HS-27A (cell line): ENCODE measurements around the gene PTBP3.
A peak's percentile ranks its signal among the peaks of the same experiment; 100 is the strongest.
"Not testable (repeated sequence)": the region's sequence is repeated elsewhere in the genome, so short reads cannot be mapped to it uniquely, and the experiment has no call there.

Experiments
- DNase-seq: peaks from one replicate; pipeline ENCODE4 v3.0.0-alpha.2; 2012; ENCODE audit warnings: low read depth, missing footprints

The PTBP3 gene, protein sequence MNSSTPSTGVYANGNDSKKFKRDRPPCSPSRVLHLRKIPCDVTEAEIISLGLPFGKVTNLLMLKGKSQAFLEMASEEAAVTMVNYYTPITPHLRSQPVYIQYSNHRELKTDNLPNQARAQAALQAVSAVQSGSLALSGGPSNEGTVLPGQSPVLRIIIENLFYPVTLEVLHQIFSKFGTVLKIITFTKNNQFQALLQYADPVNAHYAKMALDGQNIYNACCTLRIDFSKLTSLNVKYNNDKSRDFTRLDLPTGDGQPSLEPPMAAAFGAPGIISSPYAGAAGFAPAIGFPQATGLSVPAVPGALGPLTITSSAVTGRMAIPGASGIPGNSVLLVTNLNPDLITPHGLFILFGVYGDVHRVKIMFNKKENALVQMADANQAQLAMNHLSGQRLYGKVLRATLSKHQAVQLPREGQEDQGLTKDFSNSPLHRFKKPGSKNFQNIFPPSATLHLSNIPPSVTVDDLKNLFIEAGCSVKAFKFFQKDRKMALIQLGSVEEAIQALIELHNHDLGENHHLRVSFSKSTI

DNA sequence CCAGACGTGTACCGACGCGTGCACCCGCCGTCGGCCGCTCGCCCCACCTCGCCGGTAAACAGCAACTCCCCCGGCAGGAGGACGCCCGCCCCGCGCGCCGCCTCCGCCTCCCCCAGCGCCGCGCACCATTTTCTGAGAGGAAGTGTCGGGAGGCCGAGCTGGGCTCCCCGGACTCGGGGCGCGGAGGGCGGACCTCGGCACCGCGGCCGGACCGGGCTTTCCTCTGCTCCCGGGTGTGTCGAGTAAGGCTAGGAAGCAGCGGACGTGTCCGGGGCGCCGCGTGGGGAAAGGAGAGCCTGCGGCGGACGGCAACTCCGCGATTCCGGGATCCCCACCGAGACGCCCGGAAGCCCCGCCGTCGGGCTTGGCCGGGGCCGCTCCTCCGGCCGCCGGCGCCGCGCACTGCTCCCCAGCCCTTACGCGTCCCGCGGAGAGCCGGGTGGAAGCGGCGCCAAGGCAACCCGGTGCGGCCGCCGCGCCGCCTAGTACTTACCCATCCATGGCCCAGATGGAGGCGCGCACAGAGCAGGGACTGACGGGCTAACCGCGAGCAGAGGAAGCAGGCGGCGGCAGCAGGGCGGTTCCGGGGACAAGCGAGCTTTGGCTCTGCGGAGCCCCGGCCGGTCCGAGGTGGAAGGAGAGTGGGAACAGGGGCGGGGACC, at the start of gene PTBP3:
Gene PTBP3, minus strand, starts transcription at position 643 of the 662 bp plus-strand sequence. CDS start 35,754 bp downstream, outside the sequence.
- no peak for DNase-seq

DNA sequence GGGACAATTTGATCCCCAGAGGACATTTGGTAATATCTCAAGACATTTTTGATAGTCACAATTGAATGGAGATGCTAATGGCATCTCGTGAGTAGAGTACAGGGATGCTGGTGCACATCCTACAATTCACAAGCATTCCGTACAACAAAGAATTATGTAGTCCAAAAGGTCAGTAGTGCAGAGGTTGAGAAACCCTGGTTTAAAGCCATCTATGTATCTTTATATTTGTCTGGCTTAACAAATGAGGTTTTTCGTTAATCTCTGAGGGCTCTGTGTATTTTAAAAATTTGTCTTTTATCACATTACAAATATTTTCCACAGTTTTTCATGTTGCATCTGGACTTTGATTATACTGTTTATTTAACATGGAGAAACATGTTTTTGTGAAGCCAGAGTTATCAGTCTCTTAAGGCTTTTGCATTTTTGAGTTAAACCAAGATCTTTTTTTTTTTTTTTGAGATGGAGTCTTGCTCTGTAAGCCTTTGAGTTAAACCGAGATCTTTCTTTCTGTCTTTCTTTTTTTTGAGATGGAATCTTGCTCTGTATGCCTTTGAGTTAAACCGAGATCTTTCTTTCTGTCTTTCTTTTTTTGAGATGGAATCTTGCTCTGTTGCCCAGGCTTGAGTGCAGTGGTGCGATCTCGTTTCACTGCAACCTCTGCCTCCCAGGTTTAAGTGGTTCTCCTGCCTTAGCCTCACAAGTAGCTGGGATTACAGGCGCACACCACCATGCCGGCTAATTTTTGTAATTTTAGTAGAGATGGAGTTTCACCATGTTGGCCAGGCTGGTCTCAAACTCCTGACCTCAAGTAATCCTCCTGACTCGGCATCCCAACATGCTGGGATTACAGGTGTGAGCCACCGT, 49.3 kb upstream of the PTBP3 start:
- no peak for DNase-seq

DNA sequence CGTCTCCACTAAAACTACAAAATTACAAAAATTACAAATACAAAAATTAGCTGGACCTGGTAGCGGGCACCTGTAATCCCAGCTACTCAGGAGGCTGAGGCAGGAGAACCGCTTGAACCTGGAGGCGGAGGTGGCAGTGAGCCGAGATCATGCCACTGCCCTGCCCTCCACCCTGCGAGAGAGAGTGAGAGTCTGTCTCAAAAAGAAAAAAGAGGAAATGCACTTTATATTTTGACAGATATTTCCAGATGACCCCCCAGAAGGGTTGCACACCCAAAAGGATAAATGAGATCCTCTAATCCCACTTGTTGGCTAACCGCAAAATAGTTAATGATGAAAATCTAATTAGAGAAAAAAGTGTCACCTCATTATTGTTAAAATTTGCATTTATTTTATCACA, 48.6 kb upstream of the PTBP3 start:
- DNase-seq: no peak

DNA sequence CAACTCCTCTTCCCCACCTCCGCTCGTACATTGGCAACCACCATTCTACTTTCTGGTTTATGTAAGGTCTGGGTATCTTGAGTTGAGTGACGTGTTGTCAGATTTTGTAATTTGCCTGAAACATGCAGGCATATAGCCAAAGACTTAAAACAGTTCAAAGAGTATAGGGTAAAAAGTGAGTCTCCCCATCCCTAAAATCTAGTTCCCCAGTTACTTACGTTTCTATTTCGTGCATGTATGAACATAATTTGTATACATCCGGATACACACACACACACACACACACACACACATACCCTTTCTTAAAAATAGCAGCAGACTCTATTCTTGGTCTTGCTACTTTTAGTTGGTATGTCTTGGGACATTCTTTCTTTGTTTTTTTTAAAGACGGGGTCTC, 47.4 kb upstream of the PTBP3 start:
- no peak for DNase-seq

DNA sequence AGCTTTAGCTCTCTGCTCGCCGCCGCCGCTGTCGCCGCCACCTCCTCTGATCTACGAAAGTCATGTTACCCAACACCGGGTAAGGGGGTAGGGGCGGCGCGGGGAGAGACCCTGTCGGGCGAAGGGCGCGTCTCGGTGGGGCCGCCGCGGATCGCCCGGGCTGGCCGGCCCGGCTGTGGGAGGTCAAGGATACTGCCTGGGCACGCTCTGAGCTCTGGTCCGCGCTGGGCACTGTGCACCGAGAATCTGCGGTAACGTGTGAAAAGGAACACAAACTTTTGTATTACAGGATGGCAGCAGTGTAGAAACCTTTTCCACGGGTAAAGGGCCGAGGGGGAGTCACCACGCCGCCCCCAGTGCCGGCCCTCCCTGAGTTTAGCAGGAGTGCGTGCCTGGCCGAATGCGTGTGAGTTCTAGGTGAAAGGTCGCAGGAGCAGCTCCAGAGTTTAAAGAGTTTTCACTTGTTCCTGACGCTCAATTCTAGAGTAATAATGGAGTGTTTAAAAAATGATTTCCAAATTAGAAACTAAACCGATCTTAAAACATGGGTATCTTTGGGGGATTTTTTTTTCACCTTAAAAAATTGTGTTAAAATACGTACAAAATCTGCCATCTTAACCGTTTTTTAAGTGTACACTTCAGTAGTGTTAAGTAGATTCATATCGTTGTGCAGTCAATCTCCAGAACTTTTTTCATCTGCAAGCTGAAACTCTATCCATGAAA, 46.8 kb upstream of the PTBP3 start, which contains the start of gene HSDL2:
Gene HSDL2, plus strand, starts transcription at position 7 of the 723 bp plus-strand sequence. Its CDS starts 56 bp downstream, at position 63.
- DNase-seq: peak; percentile 27

DNA sequence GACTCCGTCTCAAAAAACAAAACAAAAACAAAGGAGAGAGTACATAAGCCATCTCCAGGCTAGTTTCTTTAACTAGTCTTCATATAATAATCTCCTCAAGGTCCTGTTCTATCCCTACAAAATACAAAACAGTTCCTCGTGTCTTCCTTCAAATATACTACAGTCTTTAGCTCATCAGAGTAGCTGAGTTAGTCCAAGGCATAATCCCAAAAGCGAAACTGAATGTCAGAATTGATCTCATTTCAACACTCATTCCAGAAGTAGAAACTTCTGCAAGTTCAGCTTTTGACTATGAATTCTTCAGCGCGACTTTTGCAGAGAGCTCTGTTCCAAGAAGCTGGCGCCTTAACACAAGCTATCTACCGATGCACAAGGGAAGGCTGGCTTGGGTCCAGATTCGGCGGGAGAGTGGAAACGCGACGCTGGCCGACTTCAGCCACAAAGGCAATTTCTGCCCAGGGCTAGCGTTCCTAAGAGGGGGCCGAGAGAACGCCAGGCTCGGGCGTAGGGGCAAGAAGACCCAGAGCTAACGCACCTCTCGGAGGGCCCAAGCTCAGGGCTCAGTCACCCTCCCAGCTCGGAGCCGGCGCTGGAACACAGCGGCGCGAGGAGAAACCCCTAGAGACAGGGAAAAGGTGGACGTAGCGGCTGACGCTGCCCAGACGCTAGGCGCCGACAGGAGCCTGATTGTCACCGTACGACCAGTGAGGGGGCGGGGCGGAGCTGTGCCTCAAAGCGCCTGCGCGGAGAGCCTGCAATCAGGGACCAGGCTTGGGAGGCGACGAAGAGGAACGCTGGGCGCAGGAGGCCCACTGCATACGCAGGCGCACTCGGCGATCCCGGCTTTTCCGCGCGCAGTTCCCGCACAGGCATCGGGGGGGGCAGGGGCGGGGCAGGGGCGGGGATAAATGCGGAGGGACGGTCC, 46.0 kb upstream of the PTBP3 start:
- DNase-seq: peak; percentile 94

DNA sequence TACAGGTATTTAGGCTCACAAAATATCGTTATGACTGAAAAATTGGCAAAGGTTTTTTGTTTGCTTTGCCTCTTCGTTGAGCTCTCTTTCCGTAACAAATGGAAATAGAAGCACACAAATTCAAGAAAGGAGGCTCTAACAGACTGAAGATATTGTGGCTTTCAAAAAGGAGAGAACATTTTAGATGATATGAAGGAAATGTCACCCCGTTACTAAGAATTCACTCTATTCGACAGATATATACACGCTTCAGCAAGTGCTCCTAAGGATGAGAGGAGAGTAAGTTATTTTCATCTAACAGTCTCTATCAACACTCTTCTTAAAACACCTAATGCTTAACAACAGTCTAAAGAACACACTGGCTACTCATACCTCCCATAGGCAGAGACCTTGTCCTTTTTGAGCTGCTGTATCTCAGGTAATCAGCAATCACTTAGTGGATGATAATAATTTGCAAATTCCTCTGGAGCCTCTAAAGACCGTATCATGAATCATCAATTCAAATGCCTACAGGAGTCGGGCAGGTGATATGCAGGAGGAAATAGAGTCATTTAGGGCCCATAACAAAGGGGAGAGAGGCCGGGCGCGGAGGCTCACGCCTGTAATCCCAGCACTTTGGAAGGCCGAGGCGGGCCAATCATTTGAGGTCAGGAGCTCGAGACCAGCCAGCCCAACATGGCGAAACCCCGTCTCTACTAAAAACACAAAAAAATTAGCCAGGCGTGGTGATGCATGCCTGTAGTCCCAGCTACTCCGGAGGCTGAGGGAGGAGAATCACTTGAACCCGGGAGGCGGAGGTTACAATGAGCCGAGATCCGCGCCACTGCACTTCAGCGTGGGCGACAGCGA, 45.1 kb upstream of the PTBP3 start:
- DNase-seq: no peak

DNA sequence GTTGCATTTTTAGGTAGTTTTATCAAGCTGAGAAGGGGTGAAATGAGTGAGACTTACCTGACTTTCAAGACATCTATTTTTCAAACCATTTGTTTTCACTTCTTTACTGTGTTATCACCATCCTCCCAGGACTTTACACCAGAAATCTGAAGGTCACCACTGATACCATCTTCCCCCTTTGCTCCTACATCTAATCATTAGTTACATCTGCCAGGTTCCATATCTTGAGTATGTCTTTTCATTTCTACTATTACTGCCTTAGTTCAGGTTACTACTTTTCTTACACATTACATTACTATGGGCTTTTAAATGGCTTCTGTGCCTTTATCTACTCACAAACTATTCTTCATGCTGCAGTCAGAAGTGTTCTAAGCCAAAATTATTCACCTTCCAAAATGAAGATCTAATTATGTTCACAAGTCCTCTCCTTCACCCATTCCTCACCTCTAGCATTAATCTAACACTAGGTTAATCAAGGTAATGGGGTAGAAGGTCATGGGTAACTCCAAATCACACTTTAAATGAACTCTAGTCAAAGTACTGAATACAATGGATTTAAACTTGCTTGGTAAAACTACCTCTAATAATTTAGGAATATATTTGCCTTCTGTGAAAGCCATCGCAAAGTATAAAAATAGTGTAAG, 44.4 kb upstream of the PTBP3 start:
- DNase-seq: no peak

DNA sequence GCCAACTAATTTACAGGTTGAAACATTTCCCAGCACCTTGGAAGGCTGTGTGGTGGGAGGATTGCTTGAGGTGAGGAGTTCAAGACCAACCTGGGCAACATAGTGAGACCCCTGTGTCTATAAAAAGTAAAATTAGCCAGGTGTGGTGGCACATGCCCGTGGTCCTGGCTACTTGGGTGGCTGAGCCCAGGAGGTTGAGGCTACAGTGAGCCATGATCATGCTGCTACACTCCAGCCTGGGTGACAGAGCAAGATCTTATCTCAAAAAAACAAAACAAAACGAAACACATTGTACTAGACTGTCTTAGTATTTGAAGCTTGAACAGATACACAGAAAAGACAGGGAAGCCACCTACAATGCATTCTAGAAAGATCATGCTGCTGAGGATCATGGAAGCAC, 43.7 kb upstream of the PTBP3 start:
- DNase-seq: no peak

DNA sequence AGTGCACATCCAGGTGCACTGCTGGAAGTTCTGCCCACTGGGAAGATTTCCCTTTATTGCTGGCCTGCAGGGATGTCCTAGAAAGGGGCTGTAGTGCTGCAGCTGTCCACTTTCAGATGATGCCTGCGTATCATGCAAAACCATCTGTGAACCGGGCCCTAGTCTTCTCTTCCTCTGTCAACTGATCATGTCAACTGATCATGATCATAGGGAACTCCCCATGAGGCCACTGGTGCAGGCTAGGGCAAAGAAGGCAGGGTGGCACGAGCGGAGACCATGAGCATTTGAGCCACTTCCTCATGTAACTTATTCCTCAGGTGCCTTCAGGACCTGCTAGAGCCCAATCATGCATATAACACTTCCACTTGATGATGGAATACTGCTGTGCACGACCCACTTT, 41.9 kb upstream of the PTBP3 start:
- DNase-seq: no peak

DNA sequence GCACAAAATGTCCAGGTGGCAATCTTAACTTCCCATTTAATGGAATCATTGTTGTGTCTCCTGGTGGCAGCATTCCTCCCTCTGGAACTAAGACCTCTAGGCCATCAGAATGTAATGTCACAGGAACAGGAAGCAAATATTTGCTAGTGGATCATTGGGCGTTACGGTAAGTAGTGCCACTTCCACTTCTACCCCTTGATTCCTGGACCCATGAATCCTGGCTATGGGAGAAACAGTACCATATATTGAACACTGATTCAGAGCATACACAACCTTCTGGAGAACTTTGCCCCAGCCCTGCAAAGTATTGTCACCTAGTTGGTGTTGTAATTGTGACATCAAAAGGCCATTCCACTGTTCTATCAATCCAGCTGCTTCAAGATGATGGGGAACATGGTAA, 40.8 kb upstream of the PTBP3 start:
- not testable (repeated sequence) for DNase-seq

DNA sequence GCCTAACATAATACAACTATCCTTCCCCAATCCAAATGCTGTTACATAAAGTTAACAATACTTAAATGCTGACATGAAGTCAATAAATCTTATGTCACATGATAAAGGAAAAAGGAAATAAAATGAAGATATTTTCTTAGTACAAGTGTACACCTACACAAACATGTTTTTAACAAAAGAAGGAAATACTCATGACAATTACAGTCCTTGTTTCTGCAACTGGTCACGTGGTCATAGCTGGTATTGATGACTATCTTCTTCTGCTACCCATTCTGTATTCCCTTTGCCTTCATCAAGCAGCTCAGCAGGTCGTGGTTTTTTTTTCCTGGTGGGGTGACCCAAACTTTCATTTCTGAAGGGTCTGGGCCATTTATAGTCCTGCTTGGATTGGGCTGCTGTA, 40.2 kb upstream of the PTBP3 start:
- not testable (repeated sequence) for DNase-seq

DNA sequence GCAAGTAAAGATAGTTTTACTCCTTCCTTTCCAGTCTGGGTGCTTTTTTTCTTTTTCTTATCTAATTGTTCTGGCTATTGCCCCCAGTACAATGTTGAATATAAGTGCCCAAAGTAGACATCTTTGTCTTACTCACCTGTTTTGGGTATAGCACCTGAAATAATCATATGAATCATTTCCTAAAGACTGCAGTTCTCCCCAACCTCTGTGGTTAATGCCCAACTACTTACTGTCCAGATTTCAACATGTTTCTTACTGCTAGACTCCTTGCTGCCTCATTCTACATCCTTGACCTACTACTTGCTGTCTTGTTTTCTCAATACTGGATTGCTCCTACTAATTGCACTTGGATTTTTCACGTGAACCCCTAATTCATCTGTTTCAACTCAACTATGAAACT, 37.6 kb upstream of the PTBP3 start:
- DNase-seq: no peak

DNA sequence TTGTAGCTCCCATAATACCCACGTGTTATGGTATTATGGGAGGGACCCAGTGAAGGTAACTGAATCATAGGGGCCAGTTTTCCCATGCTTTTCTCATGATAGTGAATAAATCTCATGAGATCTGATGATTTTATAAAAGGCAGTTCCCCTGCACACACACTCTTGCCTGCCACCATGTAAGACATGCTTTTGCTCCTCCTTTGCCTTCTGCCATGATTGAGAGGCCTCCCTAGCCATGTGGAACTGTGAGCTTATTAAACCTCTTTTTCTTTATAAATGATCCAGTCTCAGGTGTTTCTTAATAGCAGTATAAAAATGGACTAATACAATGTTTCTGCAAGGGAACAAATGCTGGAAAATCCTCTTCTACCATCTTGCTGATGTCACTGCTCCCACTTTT, 36.4 kb upstream of the PTBP3 start:
- no peak for DNase-seq

DNA sequence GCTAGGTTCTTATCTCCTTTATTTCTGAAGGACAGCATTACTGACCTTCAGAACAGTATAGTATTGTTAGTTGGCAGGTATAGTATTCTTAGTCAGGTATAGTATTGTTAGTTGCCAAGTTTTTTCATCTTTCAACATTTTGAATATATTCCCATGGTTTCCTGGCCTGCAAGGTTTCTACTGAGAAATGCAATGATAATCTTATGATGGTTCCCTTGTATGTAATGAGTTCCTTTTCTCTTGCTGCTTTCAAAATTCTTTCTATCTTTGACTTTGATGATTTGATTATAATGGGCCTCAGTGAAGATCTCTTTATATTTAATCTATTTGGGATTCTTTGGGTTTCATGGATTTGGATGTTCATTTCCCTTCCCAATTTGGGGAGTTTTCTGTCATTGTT, 34.0 kb upstream of the PTBP3 start:
- DNase-seq: no peak

DNA sequence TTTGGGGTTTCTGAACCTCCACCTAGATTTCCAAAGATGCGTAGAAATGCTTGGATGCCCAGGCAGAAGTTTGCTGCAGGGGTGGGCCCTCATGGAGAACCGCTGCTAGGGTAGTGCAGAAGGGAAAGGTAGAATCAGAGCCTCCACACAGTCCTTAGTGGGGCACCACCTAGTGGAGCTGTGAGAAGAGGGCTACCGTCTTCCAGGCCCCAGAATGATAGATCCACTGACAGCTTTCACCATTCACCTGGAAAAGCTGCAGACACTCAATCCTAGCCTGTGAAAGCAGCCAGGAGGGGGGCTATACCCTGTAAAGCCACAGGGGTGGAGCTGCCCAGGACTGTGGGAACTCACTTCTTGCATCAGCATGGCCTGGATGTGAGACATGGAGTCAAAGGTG, 33.2 kb upstream of the PTBP3 start:
- DNase-seq: no peak

DNA sequence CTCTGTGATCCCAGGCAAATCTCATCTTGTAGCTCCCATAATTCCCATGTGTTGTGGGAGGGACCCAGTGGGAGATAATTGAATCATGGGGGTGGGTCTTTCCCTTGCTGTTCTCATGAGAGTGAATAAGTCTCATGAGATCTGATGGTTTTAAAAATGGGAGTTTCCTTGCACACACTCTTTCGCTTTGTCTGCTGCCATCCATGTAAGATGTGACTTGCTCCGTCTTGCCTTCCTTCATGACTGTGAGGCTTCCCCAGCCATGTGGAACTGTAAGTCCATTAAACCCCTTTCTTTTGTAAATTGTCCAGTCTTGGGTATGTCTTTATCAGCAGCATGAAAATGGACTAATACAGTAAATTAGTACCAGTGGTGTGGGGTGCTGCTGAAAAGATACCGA, 31.8 kb upstream of the PTBP3 start:
- DNase-seq: not testable (repeated sequence)

DNA sequence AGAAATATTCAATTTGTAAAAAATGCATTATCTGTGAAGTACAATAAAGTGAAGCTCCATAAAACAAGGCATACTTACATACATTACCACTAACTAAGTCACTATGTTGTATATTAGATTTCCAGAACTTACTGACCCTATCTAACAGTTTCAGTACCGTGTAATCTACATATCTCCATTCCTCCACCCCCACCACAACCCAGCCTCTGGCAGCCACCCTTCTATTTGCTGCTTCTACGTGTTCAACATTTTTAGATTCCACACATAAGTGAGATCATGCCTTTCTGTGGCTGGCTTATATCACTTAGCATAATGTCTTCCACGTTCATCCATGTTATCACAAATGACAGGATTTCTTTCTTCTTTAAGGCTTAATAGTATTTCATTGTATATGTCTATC, 31.3 kb upstream of the PTBP3 start:
- DNase-seq: no peak

DNA sequence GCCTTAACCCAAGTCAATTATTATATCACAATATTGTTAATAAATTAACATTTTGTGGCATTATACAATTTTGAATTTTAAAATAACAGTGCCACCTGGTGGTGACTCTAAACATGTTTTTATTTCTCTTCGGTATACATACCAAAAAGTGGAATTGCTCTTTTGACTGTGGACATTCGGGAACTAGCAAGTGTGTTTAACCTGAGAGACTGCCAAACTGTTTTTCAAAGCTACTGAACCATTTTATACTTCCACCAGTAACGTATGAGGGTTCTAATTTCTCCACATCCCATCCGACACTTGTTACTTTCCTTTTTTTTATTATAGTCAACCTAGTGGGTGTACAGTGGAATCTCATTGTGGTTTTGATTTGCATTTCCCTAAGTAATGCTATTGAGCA, 28.2 kb upstream of the PTBP3 start:
- DNase-seq: no peak
